B cell (primary cell): ENCODE data around the gene CCDC175.

Source experiments
- CTCF ChIP-seq: fragments of 200-600 bp; IDR thresholded peaks from one replicate; pipeline ENCODE4 v1.8.0; 2022; ENCODE audit warnings: antibody characterized with exemption, mild to moderate bottlenecking
- EZH2 ChIP-seq: IDR thresholded peaks from 2 replicates; pipeline ENCODE4 v1.6.1; 2012; ENCODE audit warnings: borderline replicate concordance, low read depth, mild to moderate bottlenecking, moderate library complexity, low read length; ENCODE audit not compliant: insufficient read depth, poor library complexity, severe bottlenecking

GRCh38 chr14:59520224-59520623 lies 56.4 kb downstream of the CCDC175 start:
- TF ChIP-seq CTCF (no peak), EZH2 (no peak)
